ENCODE data around the gene ST6GALNAC5. TPM values are rescaled to one million over a fixed set of nuclear protein-coding genes. Genes with fewer than 3 reads are reported as not detected.
"Not testable (repeated sequence)": the region's sequence is repeated elsewhere in the genome, so short reads cannot be mapped to it uniquely, and the experiment has no call there.

ST6GALNAC5 gene
- polyA plus RNA-seq (2012; ENCODE audit: low read depth, missing spikeins), result not detected

DNA sequence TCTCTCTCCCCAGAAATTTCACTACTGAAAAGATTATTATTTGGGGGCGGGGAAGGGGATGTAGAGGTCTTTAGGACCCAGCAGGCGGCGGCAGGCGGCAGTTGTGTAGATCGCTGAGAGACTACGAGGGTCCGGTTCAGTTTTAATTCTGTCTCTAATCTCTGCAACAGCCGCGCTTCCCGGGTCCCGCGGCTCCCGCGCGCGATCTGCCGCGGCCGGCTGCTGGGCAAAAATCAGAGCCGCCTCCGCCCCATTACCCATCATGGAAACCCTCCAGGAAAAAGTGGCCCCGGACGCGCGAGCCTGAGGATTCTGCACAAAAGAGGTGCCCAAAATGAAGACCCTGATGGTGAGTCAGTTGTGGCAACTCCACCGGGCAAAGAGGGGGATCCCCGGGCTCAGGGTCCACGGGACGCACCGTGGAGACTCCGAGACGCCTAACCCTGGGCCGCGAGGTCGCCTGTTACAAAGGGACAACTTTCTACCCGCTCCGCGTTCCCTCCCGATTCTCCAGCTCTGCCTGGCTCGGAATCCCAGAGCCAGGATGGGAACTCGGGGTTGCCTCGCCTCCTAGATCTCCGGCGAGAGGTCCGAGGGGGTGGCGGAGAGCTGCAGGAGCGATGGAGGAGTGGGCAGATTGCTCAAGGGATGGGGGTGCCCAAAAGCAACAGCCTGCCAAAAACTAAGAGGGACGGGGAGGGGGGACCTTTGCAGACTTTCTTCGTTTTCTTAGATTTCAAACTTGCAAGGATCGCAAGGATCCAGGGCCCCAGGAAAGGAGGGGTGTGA lies at the start of gene ST6GALNAC5:
Gene ST6GALNAC5, plus strand, starts transcription at position 139 of the 789 bp plus-strand sequence.
- TF ChIP-seq POLR2A (IDR thresholded peaks at IDR 0.05; ENCODE audit: low read depth, low read length), result no peak
- TF ChIP-seq TAF1 (IDR thresholded peaks at IDR 0.05; ENCODE audit: low read depth, low read length), result no peak
- DNase-seq (ENCODE audit: insufficient read length, low spot score), result peak; percentile 10
- no peak for FAIRE-seq

DNA sequence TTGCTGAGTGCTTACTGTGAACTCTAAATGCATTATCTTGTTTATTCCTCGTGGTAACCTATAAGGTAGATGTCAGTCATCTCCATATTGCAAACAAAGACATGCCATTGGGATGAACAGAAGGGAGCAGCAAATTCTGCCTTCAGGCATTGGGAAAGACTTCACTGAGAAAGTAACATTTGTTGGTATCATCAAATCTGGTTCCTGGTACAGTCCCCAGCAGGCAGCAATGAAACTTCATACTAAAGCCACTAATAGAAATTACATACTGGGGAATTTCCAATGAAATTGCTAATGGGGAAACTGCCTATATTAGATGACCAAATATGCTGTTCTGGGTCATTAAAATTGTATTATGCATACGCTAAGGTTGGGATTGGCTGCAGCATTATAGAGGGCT lies 47.3 kb upstream of the ST6GALNAC5 start:
- FAIRE-seq, result no peak
- no peak for DNase-seq (ENCODE audit: insufficient read length, low spot score)
- no peak for TF ChIP-seq TAF1 (IDR thresholded peaks at IDR 0.05; ENCODE audit: low read depth, low read length)
- TF ChIP-seq SPI1 (IDR thresholded peaks at IDR 0.05; ENCODE audit: low read depth, low read length), result no peak
- no peak for TF ChIP-seq POU2F2 (IDR thresholded peaks at IDR 0.05; ENCODE audit: low read depth, low read length)
- TF ChIP-seq PAX5 (IDR thresholded peaks at IDR 0.05; ENCODE audit: insufficient read depth, low read length, severe bottlenecking), result no peak

- not testable (repeated sequence) for FAIRE-seq; DNase-seq (ENCODE audit: insufficient read length, low spot score)
Observed at GRCh38 chr1:76822961-76823360, 44.3 kb upstream of the ST6GALNAC5 start.

GRCh38 chr1:76824106-76824505 lies 43.2 kb upstream of the ST6GALNAC5 start:
- DNase-seq (ENCODE audit: insufficient read length, low spot score) (no peak), FAIRE-seq (no peak)
- TF ChIP-seq SPI1 (IDR thresholded peaks at IDR 0.05; ENCODE audit: low read depth, low read length), result no peak
- no peak for TF ChIP-seq POLR2AphosphoS5 (IDR thresholded peaks at IDR 0.05; ENCODE audit: low read depth, low read length)
- no peak for TF ChIP-seq TAF1 (IDR thresholded peaks at IDR 0.05; ENCODE audit: low read depth, low read length)
- no peak for TF ChIP-seq PAX5 (IDR thresholded peaks at IDR 0.05; ENCODE audit: insufficient read depth, low read length, severe bottlenecking)
- TF ChIP-seq POU2F2 (IDR thresholded peaks at IDR 0.05; ENCODE audit: low read depth, low read length), result no peak
- no peak for TF ChIP-seq POLR2A (IDR thresholded peaks at IDR 0.05; ENCODE audit: low read depth, low read length)

DNA sequence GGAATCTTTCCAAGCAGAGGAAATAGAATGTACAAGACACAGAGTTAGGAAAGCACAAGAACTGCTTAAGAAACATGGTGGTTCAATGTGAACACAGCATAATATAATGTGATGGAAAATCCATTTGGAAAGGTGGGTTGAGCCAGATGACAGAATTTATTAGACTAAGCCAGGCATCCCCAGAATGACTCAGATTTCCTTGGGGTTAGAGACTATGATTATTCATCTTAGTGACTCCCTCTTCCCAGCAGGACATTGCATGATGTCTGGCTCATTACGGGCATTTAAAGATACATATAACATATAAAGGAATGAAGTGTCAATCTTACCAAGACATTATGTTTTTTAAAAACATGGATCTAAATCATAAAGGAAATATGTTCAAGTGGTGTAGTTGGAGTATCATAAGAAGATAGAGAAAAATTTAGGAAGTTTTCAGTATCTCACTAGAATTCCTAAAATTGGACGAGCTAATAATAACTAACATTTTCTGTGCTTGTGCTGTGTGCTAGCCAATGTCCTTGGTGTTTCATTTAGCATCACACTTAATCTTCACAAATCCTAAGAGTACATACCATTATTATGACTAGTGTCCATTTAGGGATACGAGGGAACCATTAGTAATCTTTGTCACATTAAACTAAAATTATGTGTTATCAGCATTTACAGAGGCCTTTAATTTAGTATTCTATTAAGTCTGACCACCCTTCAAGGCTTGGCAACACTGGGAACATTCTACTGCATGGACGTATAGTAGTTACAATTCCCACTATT lies 41.0 kb upstream of the ST6GALNAC5 start:
- no peak for DNase-seq (ENCODE audit: insufficient read length, low spot score)
- FAIRE-seq, result no peak
- TF ChIP-seq SPI1 (IDR thresholded peaks at IDR 0.05; ENCODE audit: low read depth, low read length), result no peak
- TF ChIP-seq POU2F2 (IDR thresholded peaks at IDR 0.05; ENCODE audit: low read depth, low read length), result no peak
- no peak for TF ChIP-seq PAX5 (IDR thresholded peaks at IDR 0.05; ENCODE audit: insufficient read depth, low read length, severe bottlenecking)
- TF ChIP-seq POLR2AphosphoS5 (IDR thresholded peaks at IDR 0.05; ENCODE audit: low read depth, low read length), result no peak
- TF ChIP-seq TAF1 (IDR thresholded peaks at IDR 0.05; ENCODE audit: low read depth, low read length), result no peak
- TF ChIP-seq POLR2A (IDR thresholded peaks at IDR 0.05; ENCODE audit: low read depth, low read length), result no peak

- no peak for DNase-seq (ENCODE audit: insufficient read length, low spot score)
- FAIRE-seq, result no peak
- no peak for TF ChIP-seq SPI1 (IDR thresholded peaks at IDR 0.05; ENCODE audit: low read depth, low read length)
Observed at GRCh38 chr1:76827066-76827465, 40.2 kb upstream of the ST6GALNAC5 start.

- FAIRE-seq (no peak), DNase-seq (ENCODE audit: insufficient read length, low spot score) (no peak)
- TF ChIP-seq POLR2A (IDR thresholded peaks at IDR 0.05; ENCODE audit: low read depth, low read length) (no peak), POU2F2 (IDR thresholded peaks at IDR 0.05; ENCODE audit: low read depth, low read length) (no peak), PAX5 (IDR thresholded peaks at IDR 0.05; ENCODE audit: insufficient read depth, low read length, severe bottlenecking) (no peak), POLR2AphosphoS5 (IDR thresholded peaks at IDR 0.05; ENCODE audit: low read depth, low read length) (no peak), TAF1 (IDR thresholded peaks at IDR 0.05; ENCODE audit: low read depth, low read length) (no peak), SPI1 (IDR thresholded peaks at IDR 0.05; ENCODE audit: low read depth, low read length) (no peak)
Observed at GRCh38 chr1:76830373-76830772, 36.9 kb upstream of the ST6GALNAC5 start.

DNA sequence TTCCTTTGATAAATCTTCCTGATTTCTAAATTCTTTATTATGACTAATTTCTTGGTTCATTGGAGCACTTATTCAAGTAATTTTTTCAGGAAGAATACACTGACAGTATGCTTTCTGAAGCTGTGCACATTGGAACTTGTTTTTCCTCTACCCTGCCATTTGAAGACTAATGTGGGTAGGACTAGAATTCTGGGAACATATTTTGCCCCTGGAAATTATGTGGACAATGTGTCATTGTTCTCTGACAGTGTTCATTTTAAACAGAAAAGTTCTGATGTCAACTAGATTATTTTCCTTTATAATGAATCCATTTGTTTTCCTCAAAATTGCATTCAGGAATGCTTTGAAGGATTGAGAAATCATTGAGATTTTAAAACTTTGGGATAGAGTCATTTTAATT lies 34.8 kb upstream of the ST6GALNAC5 start:
- no peak for FAIRE-seq
- TF ChIP-seq POLR2AphosphoS5 (IDR thresholded peaks at IDR 0.05; ENCODE audit: low read depth, low read length), result no peak
- no peak for TF ChIP-seq PAX5 (IDR thresholded peaks at IDR 0.05; ENCODE audit: insufficient read depth, low read length, severe bottlenecking)
- TF ChIP-seq SPI1 (IDR thresholded peaks at IDR 0.05; ENCODE audit: low read depth, low read length), result no peak
- TF ChIP-seq TAF1 (IDR thresholded peaks at IDR 0.05; ENCODE audit: low read depth, low read length), result no peak
- no peak for TF ChIP-seq POU2F2 (IDR thresholded peaks at IDR 0.05; ENCODE audit: low read depth, low read length)
- TF ChIP-seq POLR2A (IDR thresholded peaks at IDR 0.05; ENCODE audit: low read depth, low read length), result no peak

GRCh38 chr1:76833151-76833550 lies 34.1 kb upstream of the ST6GALNAC5 start:
- FAIRE-seq (no peak), DNase-seq (ENCODE audit: insufficient read length, low spot score) (no peak)
- TF ChIP-seq POLR2AphosphoS5 (IDR thresholded peaks at IDR 0.05; ENCODE audit: low read depth, low read length) (no peak), PAX5 (IDR thresholded peaks at IDR 0.05; ENCODE audit: insufficient read depth, low read length, severe bottlenecking) (no peak), TAF1 (IDR thresholded peaks at IDR 0.05; ENCODE audit: low read depth, low read length) (no peak), POLR2A (IDR thresholded peaks at IDR 0.05; ENCODE audit: low read depth, low read length) (no peak), POU2F2 (IDR thresholded peaks at IDR 0.05; ENCODE audit: low read depth, low read length) (no peak), SPI1 (IDR thresholded peaks at IDR 0.05; ENCODE audit: low read depth, low read length) (no peak)

More for the DNA sequence above, 34.8 kb upstream of the ST6GALNAC5 start:
- DNase-seq (ENCODE audit: insufficient read length, low spot score), result no peak

DNA sequence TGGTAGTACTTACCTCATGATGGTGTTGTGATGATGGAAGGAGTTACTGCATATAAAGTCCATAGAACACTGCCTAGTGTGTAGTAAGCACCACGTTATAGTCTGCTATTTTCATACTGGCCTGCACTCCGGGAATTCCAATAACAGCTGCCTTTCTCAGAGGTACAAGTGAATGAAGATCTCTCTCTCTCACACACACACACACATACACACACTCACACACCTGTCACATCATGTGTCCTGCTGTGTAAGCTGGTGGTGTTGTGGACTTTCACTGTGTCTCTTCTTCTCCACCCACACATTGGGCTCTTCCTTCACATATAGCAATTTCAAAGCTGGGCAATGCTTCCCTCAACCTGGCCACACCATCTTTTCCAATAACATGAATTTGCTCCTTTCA lies 33.4 kb upstream of the ST6GALNAC5 start:
- DNase-seq (ENCODE audit: insufficient read length, low spot score) (no peak), FAIRE-seq (no peak)
- TF ChIP-seq SPI1 (IDR thresholded peaks at IDR 0.05; ENCODE audit: low read depth, low read length) (no peak), POLR2AphosphoS5 (IDR thresholded peaks at IDR 0.05; ENCODE audit: low read depth, low read length) (no peak), PAX5 (IDR thresholded peaks at IDR 0.05; ENCODE audit: insufficient read depth, low read length, severe bottlenecking) (no peak), POLR2A (IDR thresholded peaks at IDR 0.05; ENCODE audit: low read depth, low read length) (no peak), POU2F2 (IDR thresholded peaks at IDR 0.05; ENCODE audit: low read depth, low read length) (no peak), TAF1 (IDR thresholded peaks at IDR 0.05; ENCODE audit: low read depth, low read length) (no peak)
